Endothelial cell of umbilical vein (primary cell): Measurements from ENCODE around the gene PSD2. TPM values are rescaled to one million over a fixed set of nuclear protein-coding genes. Genes with fewer than 3 reads are reported as not detected.

Experiments used
- BruUV-seq: library from RNA; stranded (reverse); fragments of 400-500 nt; replicated peaks from 2 replicates; lab custom pipeline; 2021; lab: Mats Ljungman, UMichigan
- CTCF ChIA-PET: fragments of 300-600, 350-600 bp; sonication (Branson Sonifier 250); formaldehyde crosslinking; loops from one replicate; lab custom pipeline; 2021; ENCODE audit warnings: antibody characterized with exemption, inconsistent platforms; lab: Charles Lee
- POLR2A ChIA-PET: fragments of 300-600, 350-600 bp; sonication (Branson Sonifier 250); formaldehyde crosslinking; loops from one replicate; lab custom pipeline; 2021; ENCODE audit warnings: antibody characterized with exemption, inconsistent platforms; lab: Charles Lee
- DNase-seq: peaks from one replicate; pipeline ENCODE4 v3.0.0-alpha.2; 2011; ENCODE audit warnings: low read depth, low spot score
- FAIRE-seq: peaks from 2 replicates; lab custom pipeline; 2011; peaks lifted over from hg19 to GRCh38; lab: Jason Lieb, UNC
- H2AFZ ChIP-seq: 2 replicates; pipeline ENCODE4 v1.6.0; 2012; ENCODE audit warnings: low read depth, low read length, control low read depth, inconsistent platforms
- H3K27ac ChIP-seq: 2 replicates; pipeline ENCODE4 v1.5.1; 2011; ENCODE audit warnings: low read depth, mild to moderate bottlenecking, control low read depth, low read length, moderate library complexity; ENCODE audit not compliant: insufficient read depth
- H3K27me3 ChIP-seq, 2 experiments: 2 replicates each; pipeline versions ENCODE4 v1.6.0 to v1.6.1; 2011; ENCODE audit warnings: low read length in 2 of 2, mixed read lengths in 1 of 2; ENCODE audit not compliant: control insufficient read depth in 2 of 2, insufficient read depth in 2 of 2
- H3K36me3 ChIP-seq, 2 experiments: 2 replicates in 1 of 2; 3 replicates in 1 of 2; pipeline ENCODE4 v1.5.1; 2011; ENCODE audit warnings: low read length in 2 of 2, mild to moderate bottlenecking in 1 of 2, moderate library complexity in 1 of 2; ENCODE audit not compliant: control insufficient read depth in 2 of 2, insufficient read depth in 2 of 2; ENCODE audit errors: extremely low read depth in 1 of 2
- H3K4me1 ChIP-seq: 3 replicates; pipeline ENCODE4 v1.5.1; 2011; ENCODE audit warnings: mild to moderate bottlenecking, low read length; ENCODE audit not compliant: control insufficient read depth, insufficient read depth; ENCODE audit errors: extremely low read depth
- H3K4me2 ChIP-seq: 2 replicates; pipeline ENCODE4 v1.6.1; 2011; ENCODE audit warnings: low read length, control low read depth, mixed read lengths; ENCODE audit not compliant: insufficient read depth
- H3K4me3 ChIP-seq, 3 experiments: fragments of 200-600 bp in 1 of 3; sonication (generic), shearing (Covaris generic) in 1 of 3; replicated peaks in 1 of 3; 2 replicates each; pipeline ENCODE4 v1.5.1; 2011 to 2016; ENCODE audit warnings: control low read depth in 3 of 3, low read length in 3 of 3, mild to moderate bottlenecking in 2 of 3, inconsistent platforms in 1 of 3, low read depth in 1 of 3, moderate library complexity in 1 of 3; ENCODE audit not compliant: insufficient read depth in 1 of 3
- H3K79me2 ChIP-seq: 2 replicates; pipeline ENCODE4 v1.6.0; 2012; ENCODE audit warnings: low read length, inconsistent platforms; ENCODE audit not compliant: control insufficient read depth, insufficient read depth
- H3K9ac ChIP-seq: replicated peaks from 2 replicates; pipeline ENCODE3; 2011; ENCODE audit warnings: low read length, control low read depth; ENCODE audit not compliant: insufficient read depth; ENCODE audit errors: extremely low read depth
- H3K9me1 ChIP-seq: replicated peaks from 3 replicates; pipeline ENCODE4 v1.6.0; 2011; ENCODE audit warnings: mild to moderate bottlenecking, low read length; ENCODE audit not compliant: control insufficient read depth, insufficient read depth; ENCODE audit errors: extremely low read depth
- H3K9me3 ChIP-seq: replicated peaks from 2 replicates; pipeline ENCODE4 v1.5.1; 2012; ENCODE audit warnings: low read length, inconsistent platforms; ENCODE audit not compliant: control insufficient read depth, insufficient read depth
- H4K20me1 ChIP-seq: replicated peaks from 2 replicates; pipeline ENCODE3; 2011; ENCODE audit warnings: mild to moderate bottlenecking, low read length; ENCODE audit not compliant: control insufficient read depth, insufficient read depth; ENCODE audit errors: extremely low read depth
- CTCF ChIP-seq, 2 donors: IDR thresholded peaks; 1 replicate in 1 of 2; 2 replicates in 1 of 2; pipeline ENCODE4 v1.5.1; 2011; ENCODE audit warnings: low read length in 2 of 2, mild to moderate bottlenecking in 2 of 2, moderate library complexity in 2 of 2, control low read depth in 1 of 2, inconsistent platforms in 1 of 2, low read depth in 1 of 2; ENCODE audit not compliant: insufficient read depth in 1 of 2; ENCODE audit errors: extremely low read depth in 1 of 2
- FOS ChIP-seq: IDR thresholded peaks from 2 replicates; pipeline ENCODE4 v1.6.1; 2011; ENCODE audit warnings: mild to moderate bottlenecking, low read length, moderate library complexity, borderline replicate concordance; ENCODE audit not compliant: insufficient read depth
- GATA2 ChIP-seq: IDR thresholded peaks from 2 replicates; pipeline ENCODE4 v1.7.0; 2011; ENCODE audit warnings: low read depth, mild to moderate bottlenecking, moderate library complexity, mixed read lengths, low read length; ENCODE audit not compliant: insufficient read length, insufficient read depth
- MAX ChIP-seq: IDR thresholded peaks from 2 replicates; pipeline ENCODE4 v1.6.1; 2011; ENCODE audit not compliant: insufficient read depth, insufficient read length
- MYC ChIP-seq: IDR thresholded peaks from one replicate; pipeline ENCODE4 v1.6.1; 2011; ENCODE audit warnings: mild to moderate bottlenecking, low read depth, low read length
- POLR2AphosphoS5 ChIP-seq: IDR thresholded peaks from 2 replicates; pipeline ENCODE4 v1.6.1; 2012; ENCODE audit warnings: low read depth, mild to moderate bottlenecking, control low read depth, low read length, moderate library complexity; ENCODE audit not compliant: insufficient read depth
- dilution Hi-C: fragments of 300-500 bp; cut with MboI; formaldehyde crosslinking; loops from one replicate; pipeline ENCODE4 v1.15.0; 2019; ENCODE audit warnings: low sequenced_read_pairs; ENCODE audit not compliant: extremely low pct_ligation_motif_present
- intact Hi-C: fragments of 100-400 bp; cut with micrococcal nuclease; formaldehyde crosslinking; loops from one replicate; pipeline ENCODE4 v1.10.0; 2022
- polyA plus RNA-seq, 4 experiments: library from polyadenylated mRNA; depleted of rRNA in 3 of 4; stranded (reverse) in 3 of 4; unstranded in 1 of 4; fragments of >200 nt; gene quantifications; 2 replicates each; pipeline versions ENCODE4 v1.2.1 to v1.2.3, GENCODE V29; 2011 to 2012; ENCODE audit warnings: missing spikeins in 1 of 4
- total RNA-seq: library from RNA; stranded (reverse); gene quantifications from 2 replicates; pipeline ENCODE4 v1.2.3, GENCODE V29; 2021

The PSD2 gene
- total and polyA plus RNA-seq, 2 donors (not counting 3 experiments of a cell fraction or from before 2014, with no cell fraction given): not detected

- no peak overlapping the region for H3K9ac ChIP-seq
- FAIRE-seq (no peak), DNase-seq (no peak)
- no peaks in the 10 kb centered on the region for H3K9me1 ChIP-seq
- H3K27me3 ChIP-seq: no peaks in the 10 kb centered on the region
- H3K36me3 ChIP-seq: no peaks in the 10 kb centered on the region
- CTCF ChIA-PET: no interaction called here
- H3K4me1 ChIP-seq: no peaks in the 10 kb centered on the region
- BruUV-seq: no TSS peak
- no peak overlapping the region for H3K4me2 ChIP-seq
- H3K27ac ChIP-seq: no peak overlapping the region
- intact Hi-C loops: no loop called here
- H2AFZ ChIP-seq: no peak overlapping the region
- H3K9me3 ChIP-seq: no peaks in the 10 kb centered on the region
- H3K79me2 ChIP-seq: no peaks in the 10 kb centered on the region
- TF ChIP-seq CTCF (IDR thresholded peaks at IDR 0.05; ENCODE audit: extremely low read depth in 1 of 2, insufficient read depth in 1 of 2, low read depth in 1 of 2, low read length in 2 of 2) (no peak), FOS (no peak)
- dilution Hi-C loops: no loop called here
- no peak overlapping the region for H3K4me3 ChIP-seq
- POLR2A ChIA-PET: no interaction called here
- no peaks in the 10 kb centered on the region for H4K20me1 ChIP-seq
These were observed 15.0 kb downstream of the PSD2 start for GRCh38 chr5:139810341-139811273.

- no peak for FAIRE-seq
- CTCF ChIA-PET: no interaction called here
- Histone ChIP-seq H3K36me3 (no peaks in the 10 kb centered on the region), H2AFZ (no peak overlapping the region), H3K4me2 (no peak overlapping the region), H3K27ac (no peak overlapping the region), H3K9me3 (no peaks in the 10 kb centered on the region), H3K4me3 (no peak overlapping the region), H3K27me3 (no peaks in the 10 kb centered on the region), H3K9ac (no peak overlapping the region), H3K9me1 (no peaks in the 10 kb centered on the region), H3K79me2 (no peaks in the 10 kb centered on the region), H3K4me1 (no peaks in the 10 kb centered on the region), H4K20me1 (no peaks in the 10 kb centered on the region)
- BruUV-seq: no TSS peak
- TF ChIP-seq POLR2AphosphoS5 (no peak), MAX (no peak), GATA2 (no peak), CTCF (IDR thresholded peaks at IDR 0.05; ENCODE audit: extremely low read depth in 1 of 2, insufficient read depth in 1 of 2, low read depth in 1 of 2, low read length in 2 of 2) (no peak), MYC (no peak)
- dilution Hi-C loops: no loop called here
- POLR2A ChIA-PET: no interaction called here
- intact Hi-C loops: no loop called here
- no peak for DNase-seq
These were observed 15.6 kb downstream of the PSD2 start for GRCh38 chr5:139811274-139811607.
